ENCODE results near the gene RPL28. TPM values are rescaled to one million over a fixed set of nuclear protein-coding genes. Genes with fewer than 3 reads are reported as not detected.

Gene RPL28
- total and polyA plus RNA-seq, 2 of the 13 experiments (the other 11 are each of a cell fraction or from before 2014, with no cell fraction given) = 105 to 420 TPM

- TF ChIP-seq ZBTB40 (IDR thresholded peaks at IDR 0.05) (peak; percentile 43; the same call in 1 of the 2 replicates), ZBTB40 (CRISPR knock-in tag; IDR thresholded peaks at IDR 0.05) (peak; percentile 63), HNF4G (IDR thresholded peaks at IDR 0.05; ENCODE audit: borderline replicate concordance, low read depth, low read length) (peak; percentile 71), HNF4G (CRISPR knock-in tag; IDR thresholded peaks at IDR 0.05; ENCODE audit: borderline replicate concordance, low read depth) (no peak), ZSCAN25 (CRISPR knock-in tag; IDR thresholded peaks at IDR 0.05) (no peak), ZNF225 (CRISPR knock-in tag; IDR thresholded peaks at IDR 0.05) (peak; percentile 85), ZNF713 (CRISPR knock-in tag; IDR thresholded peaks at IDR 0.05) (0 out of 2 replicates have a peak, but pooled peaks have one; percentile 62), ZIK1 (CRISPR knock-in tag; IDR thresholded peaks at IDR 0.05; ENCODE audit: borderline replicate concordance, low read depth) (no peak), KAT8 (CRISPR knock-in tag; IDR thresholded peaks at IDR 0.05) (peak; percentile 88), ZNF549 (CRISPR knock-in tag; IDR thresholded peaks at IDR 0.05) (no peak), ZNF12 (CRISPR knock-in tag; IDR thresholded peaks at IDR 0.05) (0 out of 2 replicates have a peak, but pooled peaks have one; percentile 54), CC2D1A (CRISPR knock-in tag; IDR thresholded peaks at IDR 0.05) (no peak), RARA (CRISPR knock-in tag; IDR thresholded peaks at IDR 0.05) (peak; percentile 50; the same call in 1 of the 2 replicates), ELF3 (CRISPR knock-in tag; IDR thresholded peaks at IDR 0.05) (peak; percentile 93), ZNF281 (CRISPR knock-in tag; IDR thresholded peaks at IDR 0.05; ENCODE audit: borderline replicate concordance) (no peak), NFYB (CRISPR knock-in tag; IDR thresholded peaks at IDR 0.05) (no peak)
Measured at GRCh38 chr19:55385724-55386492, at the start of gene RPL28 (continued).

Measured in HepG2 (cell line).